ENCODE measurements around the gene TRPM2.

The TRPM2 gene

GRCh38 chr21:44456915-44457736, 103.7 kb downstream of the TRPM2 start:
- no peak overlapping the region for H3K4me3 ChIP-seq (replicated peaks in 1 of 2; ENCODE audit: low read depth in 2 of 2, low read length in 2 of 2)
- DNase-seq (ENCODE audit: low read depth in 2 of 2), result no peak
- no peak for TF ChIP-seq CTCF (IDR thresholded peaks at IDR 0.05; ENCODE audit: low read depth, low read length)

GRCh38 chr21:44458971-44459711, 105.7 kb downstream of the TRPM2 start:
- DNase-seq (ENCODE audit: low read depth in 2 of 2), result no peak
- TF ChIP-seq CTCF (IDR thresholded peaks at IDR 0.05; ENCODE audit: low read depth, low read length), result no peak
- H3K4me3 ChIP-seq (replicated peaks in 1 of 2; ENCODE audit: low read depth in 2 of 2, low read length in 2 of 2), result no peak overlapping the region

GRCh38 chr21:44459712-44460440, 106.5 kb downstream of the TRPM2 start:
- no peak for TF ChIP-seq CTCF (IDR thresholded peaks at IDR 0.05; ENCODE audit: low read depth, low read length)
- H3K4me3 ChIP-seq (replicated peaks in 1 of 2; ENCODE audit: low read depth in 2 of 2, low read length in 2 of 2), result no peak overlapping the region
- DNase-seq (ENCODE audit: low read depth in 2 of 2), result no peak

- no peak for TF ChIP-seq CTCF (IDR thresholded peaks at IDR 0.05; ENCODE audit: low read depth, low read length)
- H3K4me3 ChIP-seq (replicated peaks in 1 of 2; ENCODE audit: low read depth in 2 of 2, low read length in 2 of 2), result no peak overlapping the region
- no peak for DNase-seq (ENCODE audit: low read depth in 2 of 2)
Measured at GRCh38 chr21:44460441-44460755, 107.0 kb downstream of the TRPM2 start.

- no peak for TF ChIP-seq CTCF (IDR thresholded peaks at IDR 0.05; ENCODE audit: low read depth, low read length)
- DNase-seq (ENCODE audit: low read depth in 2 of 2), result no peak
- H3K4me3 ChIP-seq (replicated peaks in 1 of 2; ENCODE audit: low read depth in 2 of 2, low read length in 2 of 2), result no peak overlapping the region
Measured at GRCh38 chr21:44461005-44461404, 107.6 kb downstream of the TRPM2 start.

- H3K4me3 ChIP-seq (replicated peaks in 1 of 2; ENCODE audit: low read depth in 2 of 2, low read length in 2 of 2), result no peak overlapping the region
- no peak for DNase-seq (ENCODE audit: low read depth in 2 of 2)
- TF ChIP-seq CTCF (IDR thresholded peaks at IDR 0.05; ENCODE audit: low read depth, low read length), result no peak
Measured at GRCh38 chr21:44461464-44462001, 108.1 kb downstream of the TRPM2 start.
